Measurements from ENCODE around the gene FAM180A.

GRCh38 chr7:135772639-135773222 lies 24.1 kb upstream of the FAM180A start:
- TF ChIP-seq ZNF274 (IDR thresholded peaks at IDR 0.05; ENCODE audit: borderline replicate concordance, extremely low read depth, low read length) (no peak), PHF8 (conservative IDR thresholded peaks at IDR 0.05; ENCODE audit: low read depth, low read length) (no peak), YY1 (IDR thresholded peaks at IDR 0.05; ENCODE audit: low read depth, low read length) (no peak), TAF1 (IDR thresholded peaks at IDR 0.05; ENCODE audit: low read depth, low read length) (no peak)
- TF ChIP-seq, protein P1, sequence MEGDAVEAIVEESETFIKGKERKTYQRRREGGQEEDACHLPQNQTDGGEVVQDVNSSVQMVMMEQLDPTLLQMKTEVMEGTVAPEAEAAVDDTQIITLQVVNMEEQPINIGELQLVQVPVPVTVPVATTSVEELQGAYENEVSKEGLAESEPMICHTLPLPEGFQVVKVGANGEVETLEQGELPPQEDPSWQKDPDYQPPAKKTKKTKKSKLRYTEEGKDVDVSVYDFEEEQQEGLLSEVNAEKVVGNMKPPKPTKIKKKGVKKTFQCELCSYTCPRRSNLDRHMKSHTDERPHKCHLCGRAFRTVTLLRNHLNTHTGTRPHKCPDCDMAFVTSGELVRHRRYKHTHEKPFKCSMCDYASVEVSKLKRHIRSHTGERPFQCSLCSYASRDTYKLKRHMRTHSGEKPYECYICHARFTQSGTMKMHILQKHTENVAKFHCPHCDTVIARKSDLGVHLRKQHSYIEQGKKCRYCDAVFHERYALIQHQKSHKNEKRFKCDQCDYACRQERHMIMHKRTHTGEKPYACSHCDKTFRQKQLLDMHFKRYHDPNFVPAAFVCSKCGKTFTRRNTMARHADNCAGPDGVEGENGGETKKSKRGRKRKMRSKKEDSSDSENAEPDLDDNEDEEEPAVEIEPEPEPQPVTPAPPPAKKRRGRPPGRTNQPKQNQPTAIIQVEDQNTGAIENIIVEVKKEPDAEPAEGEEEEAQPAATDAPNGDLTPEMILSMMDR (IDR thresholded peaks at IDR 0.05; ENCODE audit: control extremely low read depth in 1 of 3, insufficient read depth in 1 of 3, low read depth in 1 of 3, low read length in 3 of 3) = no peak
